SK-N-SH (cell line): Measurements from ENCODE around the gene ACSBG1. TPM values are rescaled to one million over a fixed set of nuclear protein-coding genes. Genes with fewer than 3 reads are reported as not detected.

Experiments
- CTCF ChIA-PET: fragments of 300-600, 350-600 bp; formaldehyde crosslinking; extraction: SDS; loops from one replicate; lab custom pipeline; 2021; lab: Yijun Ruan, JAX
- POLR2A ChIA-PET: fragments of 350-600 bp; sonication (Branson Sonifier 250); formaldehyde crosslinking; extraction: SDS; loops from one replicate; lab custom pipeline; 2020; ENCODE audit warnings: antibody characterized with exemption, inconsistent platforms; lab: Yijun Ruan, JAX
- DNase-seq: peaks from one replicate; pipeline ENCODE4 v3.0.0; 2012
- H2AFZ ChIP-seq: fragments of 200-600 bp; sonication (generic); 2 replicates; pipeline ENCODE4 v1.8.1; 2016; ENCODE audit warnings: antibody characterized with exemption, mild to moderate bottlenecking, low read depth
- H3F3A ChIP-seq: fragments of 200-600 bp; sonication (generic); replicated peaks from 2 replicates; pipeline ENCODE3; 2016; ENCODE audit warnings: antibody characterized with exemption, mild to moderate bottlenecking; ENCODE audit not compliant: insufficient read depth
- H3K27ac ChIP-seq, 2 experiments: fragments of 200-500 bp in 1 of 2; fragments of 200-600 bp in 1 of 2; sonication (Bioruptor generic) in 1 of 2; sonication (generic), shearing (Covaris generic) in 1 of 2; 2 replicates each; pipeline versions ENCODE4 v1.5.1 to v1.6.1; 2014 to 2016; ENCODE audit warnings: low read depth in 2 of 2, inconsistent platforms in 1 of 2, low read length in 1 of 2, mild to moderate bottlenecking in 1 of 2, mixed read lengths in 1 of 2
- H3K27me3 ChIP-seq: fragments of 200-600 bp; sonication (generic), shearing (Covaris generic); 2 replicates; pipeline ENCODE4 v1.6.1; 2016; ENCODE audit warnings: mixed run types; ENCODE audit not compliant: insufficient read depth
- H3K36me3 ChIP-seq, 2 experiments: fragments of 200-500 bp in 1 of 2; fragments of 200-600 bp in 1 of 2; sonication (Bioruptor generic) in 1 of 2; sonication (generic) in 1 of 2; replicated peaks in 1 of 2; 2 replicates each; pipeline versions ENCODE3 to v1.5.1; 2014 to 2016; ENCODE audit warnings: low read length in 1 of 2, mild to moderate bottlenecking in 1 of 2; ENCODE audit not compliant: insufficient read depth in 2 of 2, control insufficient read depth in 1 of 2
- H3K4me1 ChIP-seq, 2 experiments: fragments of 200-500 bp in 1 of 2; fragments of 200-600 bp in 1 of 2; sonication (Bioruptor generic) in 1 of 2; sonication (generic), shearing (Covaris generic) in 1 of 2; 2 replicates each; pipeline versions ENCODE4 v1.5.1 to v1.6.1; 2014 to 2016; ENCODE audit warnings: low read depth in 1 of 2, low read length in 1 of 2, mixed run types in 1 of 2; ENCODE audit not compliant: insufficient read depth in 2 of 2, control insufficient read depth in 1 of 2
- H3K4me2 ChIP-seq: fragments of 200-600 bp; sonication (generic), shearing (Covaris generic); 2 replicates; pipeline ENCODE4 v1.6.1; 2017; ENCODE audit warnings: mixed run types
- H3K4me3 ChIP-seq, 2 experiments: fragments of 200-500 bp in 1 of 2; fragments of 200-600 bp in 1 of 2; sonication (Bioruptor generic) in 1 of 2; sonication (generic), shearing (Covaris generic) in 1 of 2; 2 replicates each; pipeline versions ENCODE4 v1.5.1 to v1.8.1; 2014 to 2016; ENCODE audit warnings: low read depth in 2 of 2, inconsistent platforms in 1 of 2, low read length in 1 of 2, mild to moderate bottlenecking in 1 of 2, mixed read lengths in 1 of 2, moderate library complexity in 1 of 2
- H3K79me2 ChIP-seq: fragments of 200-600 bp; sonication (generic); 2 replicates; pipeline ENCODE4 v1.8.1; 2017; ENCODE audit warnings: mild to moderate bottlenecking; ENCODE audit not compliant: insufficient read depth
- H3K9ac ChIP-seq: fragments of 200-600 bp; sonication (generic); 2 replicates; pipeline ENCODE4 v1.6.1; 2017; ENCODE audit warnings: mixed run types
- H3K9me2 ChIP-seq: fragments of 200-600 bp; sonication (generic); 2 replicates; pipeline ENCODE4 v1.6.1; 2017; ENCODE audit warnings: mixed run types
- H3K9me3 ChIP-seq: fragments of 200-600 bp; sonication (generic); 2 replicates; pipeline ENCODE4 v1.6.1; 2017; ENCODE audit warnings: mixed run types, mild to moderate bottlenecking, moderate library complexity
- H4K20me1 ChIP-seq: fragments of 200-600 bp; sonication (generic); 2 replicates; pipeline ENCODE4 v1.6.1; 2017; ENCODE audit warnings: mild to moderate bottlenecking, mixed run types; ENCODE audit not compliant: insufficient read depth
- ELF1 ChIP-seq: IDR thresholded peaks from 2 replicates; pipeline ENCODE4 v1.4.0; 2012
- FOSL2 ChIP-seq: IDR thresholded peaks from 2 replicates; pipeline ENCODE4 v1.4.0; 2012; ENCODE audit warnings: low read depth, mild to moderate bottlenecking, moderate library complexity, borderline replicate concordance
- MEF2A ChIP-seq: IDR thresholded peaks from 2 replicates; pipeline ENCODE4 v1.4.0; 2012; ENCODE audit warnings: low read depth, borderline replicate concordance
- NFIC ChIP-seq: IDR thresholded peaks from 2 replicates; pipeline ENCODE4 v1.4.0; 2012; ENCODE audit warnings: borderline replicate concordance
- RAD21 ChIP-seq: IDR thresholded peaks from 2 replicates; pipeline ENCODE4 v1.6.1; 2012; ENCODE audit warnings: mild to moderate bottlenecking, low read length
- RFX5 ChIP-seq: IDR thresholded peaks from 2 replicates; pipeline ENCODE4 v1.6.1; 2012; ENCODE audit warnings: mild to moderate bottlenecking, improper control_type of control experiment, low read length
- RXRA ChIP-seq: IDR thresholded peaks from 2 replicates; pipeline ENCODE4 v1.4.0; 2012; ENCODE audit warnings: low read depth, mild to moderate bottlenecking, borderline replicate concordance
- SMC3 ChIP-seq: IDR thresholded peaks from 2 replicates; pipeline ENCODE4 v1.6.1; 2012; ENCODE audit warnings: low read depth, low read length, improper control_type of control experiment
- TAF1 ChIP-seq: IDR thresholded peaks from 2 replicates; pipeline ENCODE4 v1.6.1; 2012; ENCODE audit warnings: low read depth, mild to moderate bottlenecking, low read length, moderate library complexity, borderline replicate concordance
- YY1 ChIP-seq: IDR thresholded peaks from 2 replicates; pipeline ENCODE4 v1.4.0; 2012; ENCODE audit warnings: low read depth, mild to moderate bottlenecking
- WGBS: methylation state at CpG from one replicate; pipeline ENCODE4 v1.1.6; 2017; ENCODE audit warnings: low lambda C conversion rate; 5-methylcytosine and 5-hydroxymethylcytosine counted together
- polyA plus RNA-seq, 3 experiments: library from polyadenylated mRNA; depleted of rRNA; stranded (reverse); fragments of >200 nt; gene quantifications; 2 replicates each; pipeline ENCODE4 v1.2.3, GENCODE V29; 2012
- TF ChIP-seq, protein P1 (sequence below): fragments of 150-350 bp; IDR thresholded peaks from 2 replicates; pipeline ENCODE4 v1.6.1; 2016; ENCODE audit warnings: mild to moderate bottlenecking, low read depth, low read length
- TF ChIP-seq, protein P2 (sequence below): fragments of 200-600 bp; sonication (generic); IDR thresholded peaks from 2 replicates; pipeline ENCODE4 v1.6.1; 2017; ENCODE audit warnings: antibody characterized with exemption, mild to moderate bottlenecking, moderate library complexity
- TF ChIP-seq, protein P3 (sequence below): IDR thresholded peaks from 2 replicates; pipeline ENCODE4; 2012

ACSBG1 gene
- polyA plus RNA-seq, 1 of the 3 experiments (the other 2 are of a cell fraction), result under 0.01 TPM

DNA sequence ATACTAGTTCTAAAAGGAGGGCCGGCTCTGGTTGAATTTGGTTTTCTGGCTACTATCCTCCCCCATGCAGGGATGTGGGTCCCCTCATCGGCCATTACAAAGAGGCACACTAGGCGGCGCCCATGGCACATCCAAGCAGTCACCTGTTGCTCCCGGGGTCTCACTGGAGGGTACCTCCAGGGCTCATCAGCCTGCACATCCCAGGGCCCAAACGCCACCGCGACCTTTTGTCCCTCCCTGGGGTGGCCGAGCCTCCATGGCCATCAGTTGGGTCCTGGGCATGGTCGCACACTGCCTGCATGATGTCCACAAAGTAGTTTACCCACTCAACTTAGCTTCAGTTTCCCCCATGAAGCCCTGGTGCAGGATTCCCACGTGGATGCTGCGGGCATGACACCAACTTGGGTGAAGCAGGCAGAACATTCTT is 56.9 kb downstream of the ACSBG1 start:
- H3K27me3 ChIP-seq, result no peaks in the 10 kb centered on the region
- TF ChIP-seq, protein P1, sequence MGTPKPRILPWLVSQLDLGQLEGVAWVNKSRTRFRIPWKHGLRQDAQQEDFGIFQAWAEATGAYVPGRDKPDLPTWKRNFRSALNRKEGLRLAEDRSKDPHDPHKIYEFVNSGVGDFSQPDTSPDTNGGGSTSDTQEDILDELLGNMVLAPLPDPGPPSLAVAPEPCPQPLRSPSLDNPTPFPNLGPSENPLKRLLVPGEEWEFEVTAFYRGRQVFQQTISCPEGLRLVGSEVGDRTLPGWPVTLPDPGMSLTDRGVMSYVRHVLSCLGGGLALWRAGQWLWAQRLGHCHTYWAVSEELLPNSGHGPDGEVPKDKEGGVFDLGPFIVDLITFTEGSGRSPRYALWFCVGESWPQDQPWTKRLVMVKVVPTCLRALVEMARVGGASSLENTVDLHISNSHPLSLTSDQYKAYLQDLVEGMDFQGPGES, result no peak
- TF ChIP-seq ELF1 (no peak), RAD21 (peak; percentile 75), SMC3 (peak; percentile 87), RXRA (no peak)
- TF ChIP-seq, protein P2, sequence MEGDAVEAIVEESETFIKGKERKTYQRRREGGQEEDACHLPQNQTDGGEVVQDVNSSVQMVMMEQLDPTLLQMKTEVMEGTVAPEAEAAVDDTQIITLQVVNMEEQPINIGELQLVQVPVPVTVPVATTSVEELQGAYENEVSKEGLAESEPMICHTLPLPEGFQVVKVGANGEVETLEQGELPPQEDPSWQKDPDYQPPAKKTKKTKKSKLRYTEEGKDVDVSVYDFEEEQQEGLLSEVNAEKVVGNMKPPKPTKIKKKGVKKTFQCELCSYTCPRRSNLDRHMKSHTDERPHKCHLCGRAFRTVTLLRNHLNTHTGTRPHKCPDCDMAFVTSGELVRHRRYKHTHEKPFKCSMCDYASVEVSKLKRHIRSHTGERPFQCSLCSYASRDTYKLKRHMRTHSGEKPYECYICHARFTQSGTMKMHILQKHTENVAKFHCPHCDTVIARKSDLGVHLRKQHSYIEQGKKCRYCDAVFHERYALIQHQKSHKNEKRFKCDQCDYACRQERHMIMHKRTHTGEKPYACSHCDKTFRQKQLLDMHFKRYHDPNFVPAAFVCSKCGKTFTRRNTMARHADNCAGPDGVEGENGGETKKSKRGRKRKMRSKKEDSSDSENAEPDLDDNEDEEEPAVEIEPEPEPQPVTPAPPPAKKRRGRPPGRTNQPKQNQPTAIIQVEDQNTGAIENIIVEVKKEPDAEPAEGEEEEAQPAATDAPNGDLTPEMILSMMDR, result peak; percentile 84
- TF ChIP-seq, all 33 proteins: peak for 3
- Histone ChIP-seq H3K9me2 (no peaks in the 10 kb centered on the region), H3K4me3 (no peak overlapping the region; a peak in 1 of 4 replicates), H3K79me2 (no peaks in the 10 kb centered on the region), H3K9ac (no peak overlapping the region), H2AFZ (no peak overlapping the region), H3F3A (no peaks in the 10 kb centered on the region), H4K20me1 (no peaks in the 10 kb centered on the region), H3K27ac (no peak overlapping the region), H3K36me3 (peaks cover under 1 to 1% of the 10 kb centered on the region in 2 experiments), H3K9me3 (no peaks in the 10 kb centered on the region), H3K4me2 (no peak overlapping the region), H3K4me1 (no peaks in the 10 kb centered on the region; a peak in 1 of 4 replicates)
- DNase-seq, result peak; percentile 78
- POLR2A ChIA-PET, result no interaction called here
- WGBS, result 15% methylated on average over 12 of the region's 12 CpGs
- CTCF ChIA-PET, result interaction anchor here (0.7 to 5.2 kb wide), 22 partner anchors 9 to 273 kb away, joined by 3 to 71 read pairs (median 4); partner anchors contain the start of genes CIB2 and IDH3A

- Histone ChIP-seq H3K9ac (no peak overlapping the region), H3K27me3 (no peaks in the 10 kb centered on the region), H3K4me3 (no peak overlapping the region), H3K4me1 (no peaks in the 10 kb centered on the region; a peak in 1 of 4 replicates), H3K9me2 (no peaks in the 10 kb centered on the region), H3K79me2 (no peaks in the 10 kb centered on the region), H3K36me3 (peaks cover 11 to 22% of the 10 kb centered on the region in 2 experiments), H3K27ac (no peak overlapping the region), H2AFZ (no peak overlapping the region), H4K20me1 (no peaks in the 10 kb centered on the region), H3F3A (no peaks in the 10 kb centered on the region), H3K4me2 (no peak overlapping the region), H3K9me3 (no peaks in the 10 kb centered on the region)
- 42% methylated on average over 2 of the region's 2 CpGs for WGBS
- TF ChIP-seq RFX5 (no peak), YY1 (no peak), FOSL2 (no peak), NFIC (no peak), MEF2A (no peak), TAF1 (no peak)
- TF ChIP-seq, protein P3, sequence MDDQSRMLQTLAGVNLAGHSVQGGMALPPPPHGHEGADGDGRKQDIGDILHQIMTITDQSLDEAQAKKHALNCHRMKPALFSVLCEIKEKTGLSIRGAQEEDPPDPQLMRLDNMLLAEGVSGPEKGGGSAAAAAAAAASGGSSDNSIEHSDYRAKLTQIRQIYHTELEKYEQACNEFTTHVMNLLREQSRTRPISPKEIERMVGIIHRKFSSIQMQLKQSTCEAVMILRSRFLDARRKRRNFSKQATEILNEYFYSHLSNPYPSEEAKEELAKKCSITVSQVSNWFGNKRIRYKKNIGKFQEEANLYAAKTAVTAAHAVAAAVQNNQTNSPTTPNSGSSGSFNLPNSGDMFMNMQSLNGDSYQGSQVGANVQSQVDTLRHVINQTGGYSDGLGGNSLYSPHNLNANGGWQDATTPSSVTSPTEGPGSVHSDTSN, result no peak
- TF ChIP-seq, protein P1, result no peak
- CTCF ChIA-PET, result interaction anchor here (0.6 to 5.2 kb wide), 4 partner anchors 20 to 67 kb away, joined by 3 to 71 read pairs (median 10); no protein-coding TSS in a partner anchor
- POLR2A ChIA-PET, result no interaction called here
- DNase-seq, result no peak
Measured at GRCh38 chr15:78175330-78175729, 59.0 kb downstream of the ACSBG1 start.
